ENCODE measurements around the gene GHDC. TPM values are rescaled to one million over a fixed set of nuclear protein-coding genes. Genes with fewer than 3 reads are reported as not detected.

The GHDC gene
- total and polyA plus RNA-seq, 2 experiments from 2014 or later, result 11.1 to 25.0 TPM

DNA sequence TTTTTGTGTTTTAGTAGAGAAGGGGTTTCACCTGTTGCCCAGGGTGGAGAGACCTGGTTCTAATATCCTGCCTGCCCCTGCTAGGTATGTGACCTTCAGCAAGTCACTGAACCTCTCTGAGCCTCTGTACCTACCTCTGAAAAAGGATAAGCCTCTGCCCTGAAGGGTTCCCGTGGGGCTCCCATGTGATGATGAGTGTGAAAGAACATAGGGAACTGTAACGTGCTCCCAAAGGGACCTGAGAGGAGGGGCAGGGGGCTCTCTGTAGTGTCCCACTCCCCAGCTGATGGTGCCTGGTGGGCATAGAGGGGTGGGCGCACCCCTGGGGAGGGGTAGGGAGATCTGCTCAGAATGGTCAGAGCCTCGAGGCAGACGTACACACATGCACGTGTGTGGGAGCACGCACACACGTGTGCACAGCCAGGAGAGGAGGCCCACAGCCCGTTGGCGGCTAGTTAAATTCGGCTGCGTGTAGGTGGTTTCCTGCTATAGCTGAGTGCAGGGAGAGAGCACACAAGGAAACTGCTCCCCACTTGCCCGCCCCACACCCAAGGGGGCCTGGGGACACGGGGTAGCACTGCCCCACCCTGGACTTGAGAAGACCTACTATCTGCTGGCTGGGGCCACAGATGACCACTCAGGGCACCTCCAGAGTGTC lies 20.0 kb downstream of the GHDC start:
- Histone ChIP-seq H3K36me3 (ENCODE audit: low read depth) (no peaks in the 10 kb centered on the region), H3K9me3 (ENCODE audit: low read depth) (no peaks in the 10 kb centered on the region), H3K4me1 (ENCODE audit: insufficient read depth) (no peaks in the 10 kb centered on the region), H3K79me2 (ENCODE audit: insufficient read depth) (no peaks in the 10 kb centered on the region), H3K4me3 (no peak overlapping the region), H4K20me1 (ENCODE audit: insufficient read depth) (no peaks in the 10 kb centered on the region), H3K27ac (no peak overlapping the region), H3K9ac (no peak overlapping the region), H3K27me3 (replicated peaks; ENCODE audit: insufficient read depth) (no peaks in the 10 kb centered on the region; the same call in 1 of the 2 replicates), H3K9me2 (ENCODE audit: insufficient read depth) (no peaks in the 10 kb centered on the region), H3F3A (ENCODE audit: insufficient read depth) (no peaks in the 10 kb centered on the region), H2AFZ (no peak overlapping the region), H3K4me2 (ENCODE audit: unreplicated experiment) (no peak overlapping the region)
- TF ChIP-seq EZH2phosphoT487 (IDR thresholded peaks at IDR 0.05; ENCODE audit: insufficient read depth, low read depth) (no peak), EZH2 (IDR thresholded peaks at IDR 0.05; ENCODE audit: insufficient read depth, poor library complexity, severe bottlenecking) (no peak)
- 37 to 40% methylated on average over 12 to 14 of the region's 14 CpGs for WGBS, 2 experiments (ENCODE audit: low coverage in 1 of 2, low lambda C conversion rate in 2 of 2, missing lambda C conversion rate in 2 of 2)
- in situ Hi-C loops (cut with MboI), result no loop called here
- no peak for DNase-seq

DNA sequence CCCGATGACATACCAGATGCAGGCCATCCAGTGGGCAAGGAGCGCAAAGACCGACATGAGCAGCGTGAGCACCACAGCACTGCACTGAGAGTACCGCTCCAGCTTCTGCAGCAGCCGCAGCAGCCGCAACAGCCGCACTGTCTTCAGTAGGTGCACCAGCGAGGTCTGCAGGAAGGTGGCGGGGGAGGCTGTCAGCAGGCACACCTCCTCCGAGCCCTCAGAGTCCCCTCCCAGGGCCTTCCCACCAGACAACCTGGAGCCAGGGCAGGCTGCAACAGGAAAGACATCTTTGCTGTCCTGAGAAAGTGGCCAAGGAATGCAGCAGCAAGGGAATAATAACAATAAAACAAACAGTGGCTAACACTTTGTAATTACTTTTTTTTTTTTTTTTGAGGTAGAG lies 22.5 kb downstream of the GHDC start:
- Histone ChIP-seq H3K36me3 (ENCODE audit: low read depth) (no peaks in the 10 kb centered on the region), H3K4me3 (no peak overlapping the region), H3K4me1 (ENCODE audit: insufficient read depth) (no peaks in the 10 kb centered on the region), H3F3A (ENCODE audit: insufficient read depth) (no peaks in the 10 kb centered on the region), H3K4me2 (ENCODE audit: unreplicated experiment) (no peak overlapping the region), H4K20me1 (ENCODE audit: insufficient read depth) (no peaks in the 10 kb centered on the region), H2AFZ (no peak overlapping the region), H3K27ac (no peak overlapping the region), H3K9me3 (ENCODE audit: low read depth) (no peaks in the 10 kb centered on the region), H3K9me2 (ENCODE audit: insufficient read depth) (no peaks in the 10 kb centered on the region), H3K9ac (no peak overlapping the region), H3K79me2 (ENCODE audit: insufficient read depth) (no peaks in the 10 kb centered on the region), H3K27me3 (replicated peaks; ENCODE audit: insufficient read depth) (no peaks in the 10 kb centered on the region; the same call in 1 of the 2 replicates)
- no peak for DNase-seq
- WGBS, 2 experiments (ENCODE audit: low coverage in 1 of 2, low lambda C conversion rate in 2 of 2, missing lambda C conversion rate in 2 of 2), result 39 to 42% methylated on average over 11 of the region's 11 CpGs
- in situ Hi-C loops (cut with MboI), result no loop called here
- TF ChIP-seq EZH2phosphoT487 (IDR thresholded peaks at IDR 0.05; ENCODE audit: insufficient read depth, low read depth) (no peak), EZH2 (IDR thresholded peaks at IDR 0.05; ENCODE audit: insufficient read depth, poor library complexity, severe bottlenecking) (no peak)

DNA sequence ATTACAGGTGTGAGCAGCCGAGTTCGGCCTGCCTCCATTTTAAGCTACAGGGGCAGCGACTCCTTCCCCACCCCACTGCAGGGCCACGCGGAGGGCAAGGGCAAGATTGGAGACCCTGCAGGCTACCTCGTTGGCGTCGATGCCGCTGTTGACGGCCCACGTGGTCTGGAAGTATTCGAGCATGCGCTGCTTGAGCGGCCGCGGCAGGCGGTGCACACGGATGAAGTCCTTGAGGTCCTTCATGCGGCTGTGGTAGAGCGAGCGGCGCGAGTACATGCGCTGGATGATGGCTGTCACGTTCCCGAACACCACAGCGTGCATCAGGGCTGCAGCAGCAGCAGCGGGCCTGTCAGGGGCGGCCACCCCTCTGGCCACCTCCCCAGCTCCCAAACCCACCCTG lies 24.9 kb downstream of the GHDC start:
- H3K9ac ChIP-seq, result no peak overlapping the region
- no peak overlapping the region for H3K4me3 ChIP-seq
- H3K27ac ChIP-seq, result no peak overlapping the region
- no peak for DNase-seq
- TF ChIP-seq EZH2 (IDR thresholded peaks at IDR 0.05; ENCODE audit: insufficient read depth, poor library complexity, severe bottlenecking) (no peak), EZH2phosphoT487 (IDR thresholded peaks at IDR 0.05; ENCODE audit: insufficient read depth, low read depth) (no peak)
- no peaks in the 10 kb centered on the region for H3K9me3 ChIP-seq (ENCODE audit: low read depth)
- no peaks in the 10 kb centered on the region for H3K79me2 ChIP-seq (ENCODE audit: insufficient read depth)
- H4K20me1 ChIP-seq (ENCODE audit: insufficient read depth), result no peaks in the 10 kb centered on the region
- no peaks in the 10 kb centered on the region for H3K9me2 ChIP-seq (ENCODE audit: insufficient read depth)
- H2AFZ ChIP-seq, result no peak overlapping the region
- H3K4me1 ChIP-seq (ENCODE audit: insufficient read depth), result no peaks in the 10 kb centered on the region
- H3K36me3 ChIP-seq (ENCODE audit: low read depth), result no peaks in the 10 kb centered on the region
- no peaks in the 10 kb centered on the region for H3F3A ChIP-seq (ENCODE audit: insufficient read depth)
- WGBS, 2 experiments (ENCODE audit: low coverage in 1 of 2, low lambda C conversion rate in 2 of 2, missing lambda C conversion rate in 2 of 2), result 84 to 87% methylated on average over 28 to 29 of the region's 29 CpGs
- no peak overlapping the region for H3K4me2 ChIP-seq (ENCODE audit: unreplicated experiment)
- H3K27me3 ChIP-seq (replicated peaks; ENCODE audit: insufficient read depth), result no peaks in the 10 kb centered on the region; the same call in 1 of the 2 replicates
- in situ Hi-C loops (cut with MboI), result no loop called here

DNA sequence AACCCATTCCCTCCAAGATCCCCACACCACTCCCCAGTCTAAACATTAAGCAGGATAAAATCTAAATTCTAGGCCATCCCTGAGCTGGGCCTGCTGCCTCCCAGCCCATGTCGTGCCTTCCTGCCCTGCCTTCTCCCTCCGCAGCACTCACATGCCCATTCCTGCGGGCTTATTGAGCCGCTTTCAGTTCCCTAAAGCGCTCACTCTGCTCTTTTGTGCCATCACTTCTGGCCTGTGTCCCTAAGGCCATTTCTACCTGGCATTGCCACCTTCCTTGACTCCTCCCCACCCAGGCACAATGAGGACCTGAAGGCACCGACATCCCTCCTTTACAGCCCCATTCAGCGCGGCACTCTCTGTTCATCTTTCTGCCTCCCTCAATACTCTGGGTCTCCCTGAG lies 26.5 kb downstream of the GHDC start:
- TF ChIP-seq EZH2 (IDR thresholded peaks at IDR 0.05; ENCODE audit: insufficient read depth, poor library complexity, severe bottlenecking) (no peak), EZH2phosphoT487 (IDR thresholded peaks at IDR 0.05; ENCODE audit: insufficient read depth, low read depth) (no peak)
- DNase-seq, result no peak
- Histone ChIP-seq H3K9ac (no peak overlapping the region), H3K79me2 (ENCODE audit: insufficient read depth) (no peaks in the 10 kb centered on the region), H3K27ac (no peak overlapping the region), H3K27me3 (replicated peaks; ENCODE audit: insufficient read depth) (no peaks in the 10 kb centered on the region; the same call in 1 of the 2 replicates), H3K4me3 (no peak overlapping the region), H3K36me3 (ENCODE audit: low read depth) (no peaks in the 10 kb centered on the region), H3K4me1 (ENCODE audit: insufficient read depth) (no peaks in the 10 kb centered on the region), H3K9me3 (ENCODE audit: low read depth) (no peaks in the 10 kb centered on the region), H3K4me2 (ENCODE audit: unreplicated experiment) (no peak overlapping the region), H3K9me2 (ENCODE audit: insufficient read depth) (no peaks in the 10 kb centered on the region), H4K20me1 (ENCODE audit: insufficient read depth) (no peaks in the 10 kb centered on the region), H2AFZ (no peak overlapping the region), H3F3A (ENCODE audit: insufficient read depth) (no peaks in the 10 kb centered on the region)
- in situ Hi-C loops (cut with MboI), result no loop called here
- 83 to 86% methylated on average over 8 of the region's 8 CpGs for WGBS, 2 experiments (ENCODE audit: low coverage in 1 of 2, low lambda C conversion rate in 2 of 2, missing lambda C conversion rate in 2 of 2)
